DND-41 (cell line): Measurements from ENCODE around the gene DACH1.

Experiments
- ATAC-seq: fragments of 200-7000 bp; cut with Tn5 transposase; 3 replicates; pipeline ENCODE4 v1.9.1; 2021; ENCODE audit warnings: low read depth; ENCODE audit not compliant: insufficient read depth
- DNase-seq: peaks from one replicate; pipeline ENCODE4 v3.0.0-alpha.2; 2020
- H2AFZ ChIP-seq: 2 replicates; pipeline ENCODE4 v1.6.0; 2012; ENCODE audit warnings: low read depth, low read length
- H3K27ac ChIP-seq: 2 replicates; pipeline ENCODE4 v1.5.1; 2012; ENCODE audit warnings: low read length, inconsistent platforms
- H3K27me3 ChIP-seq: fragments of 200-600 bp; sonication (generic); 2 replicates; pipeline ENCODE4 v1.6.0; 2012; ENCODE audit warnings: low read length, mild to moderate bottlenecking, inconsistent platforms; ENCODE audit not compliant: insufficient read depth, poor library complexity
- H3K36me3 ChIP-seq: 2 replicates; pipeline ENCODE4 v1.5.1; 2012; ENCODE audit warnings: low read length, inconsistent platforms; ENCODE audit not compliant: insufficient read depth
- H3K4me1 ChIP-seq: 2 replicates; pipeline ENCODE4 v1.5.1; 2012; ENCODE audit warnings: mild to moderate bottlenecking, low read length; ENCODE audit not compliant: insufficient read depth
- H3K4me2 ChIP-seq: 2 replicates; pipeline ENCODE4 v1.6.0; 2012; ENCODE audit warnings: mild to moderate bottlenecking, moderate library complexity, low read length, inconsistent platforms; ENCODE audit not compliant: insufficient read depth
- H3K4me3 ChIP-seq, 2 experiments: fragments of 200-600 bp in 1 of 2; shearing (Covaris generic) in 1 of 2; 2 replicates each; pipeline ENCODE4 v1.5.1; 2012 to 2016; ENCODE audit warnings: inconsistent platforms in 2 of 2, low read length in 2 of 2, mild to moderate bottlenecking in 2 of 2, low read depth in 1 of 2, moderate library complexity in 1 of 2
- H3K79me2 ChIP-seq: 2 replicates; pipeline ENCODE4 v1.6.0; 2012; ENCODE audit warnings: low read length, inconsistent platforms; ENCODE audit not compliant: insufficient read depth
- H3K9ac ChIP-seq: 2 replicates; pipeline ENCODE4 v1.6.0; 2012; ENCODE audit warnings: low read depth, mild to moderate bottlenecking, inconsistent platforms, low read length, moderate library complexity
- H3K9me3 ChIP-seq: 2 replicates; pipeline ENCODE4 v1.5.1; 2012; ENCODE audit warnings: low read length, moderate library complexity, mild to moderate bottlenecking, inconsistent platforms; ENCODE audit not compliant: insufficient read depth, severe bottlenecking
- H4K20me1 ChIP-seq: 2 replicates; pipeline ENCODE4 v1.6.0; 2012; ENCODE audit warnings: low read length; ENCODE audit not compliant: insufficient read depth
- CTCF ChIP-seq: IDR thresholded peaks from 2 replicates; pipeline ENCODE4 v1.5.1; 2012; ENCODE audit warnings: borderline replicate concordance, low read length, moderate library complexity, mild to moderate bottlenecking; ENCODE audit not compliant: poor library complexity, severe bottlenecking; ENCODE audit errors: extremely low read depth
- EZH2 ChIP-seq: IDR thresholded peaks from 3 replicates; pipeline ENCODE4 v1.6.1; 2012; ENCODE audit warnings: borderline replicate concordance, low read depth, mild to moderate bottlenecking, moderate library complexity, low read length, inconsistent platforms; ENCODE audit not compliant: severe bottlenecking

The DACH1 gene

DNA sequence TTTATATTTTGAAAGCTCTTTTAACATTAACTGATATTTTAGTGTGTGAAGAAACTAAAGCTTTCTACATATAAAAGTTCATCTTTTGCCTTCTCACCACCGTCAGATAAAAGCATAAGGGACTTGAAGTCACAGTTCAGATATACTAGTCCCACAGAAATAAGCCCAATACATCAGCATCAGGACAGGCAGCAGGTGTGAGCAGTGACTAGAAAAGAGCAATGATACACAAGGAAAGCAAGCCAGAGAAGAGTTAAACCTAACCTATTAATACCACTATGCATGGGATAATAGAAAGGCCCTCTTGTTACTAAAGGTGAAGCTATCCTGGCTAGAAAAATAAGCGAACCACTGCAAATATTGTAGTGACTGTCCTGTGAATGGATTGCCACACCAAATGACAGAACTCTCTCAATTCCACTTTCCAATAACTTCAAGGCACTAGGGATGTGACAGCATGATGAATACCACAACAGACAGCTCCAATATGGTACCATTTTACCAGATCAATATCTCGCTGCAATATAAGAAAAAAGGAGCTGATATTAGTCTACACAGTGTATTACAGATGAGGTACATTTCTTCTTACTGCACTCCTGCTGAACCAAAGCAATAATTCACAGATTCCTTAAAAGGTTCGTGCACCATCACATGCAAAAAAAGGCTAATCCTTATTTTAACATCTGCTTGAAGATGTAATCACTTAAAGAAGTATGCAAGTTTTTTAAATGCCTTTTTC lies 114.1 kb downstream of the DACH1 start:
- TF ChIP-seq EZH2 = no peak
- Histone ChIP-seq H3K79me2 (no peaks in the 10 kb centered on the region), H3K27me3 (no peaks in the 10 kb centered on the region), H3K4me3 (no peak overlapping the region), H3K4me1 (no peaks in the 10 kb centered on the region), H3K9ac (no peak overlapping the region), H3K4me2 (no peak overlapping the region), H4K20me1 (no peaks in the 10 kb centered on the region), H3K9me3 (no peaks in the 10 kb centered on the region), H3K36me3 (no peaks in the 10 kb centered on the region), H3K27ac (no peak overlapping the region), H2AFZ (no peak overlapping the region)
- no peak for ATAC-seq
- no peak for DNase-seq

DNA sequence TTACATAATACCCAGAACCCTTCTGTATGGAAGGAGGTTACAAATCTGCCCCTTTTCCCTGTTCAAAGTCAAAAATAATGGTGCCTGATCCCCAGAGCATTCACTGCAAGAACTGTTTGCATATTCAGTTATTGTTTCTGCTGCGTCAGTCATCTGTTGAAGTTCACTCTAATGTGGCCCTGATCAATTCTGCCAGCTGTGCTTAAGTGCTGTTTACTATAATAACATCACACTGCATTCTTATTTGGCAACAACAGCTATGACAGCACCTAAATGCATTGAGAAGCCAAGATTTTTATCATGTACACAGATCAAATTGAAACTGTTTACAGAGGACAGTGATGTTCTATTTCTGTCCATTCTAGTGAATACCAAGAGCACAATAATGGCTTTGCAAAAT lies 115.9 kb downstream of the DACH1 start:
- H3K4me1 ChIP-seq = no peaks in the 10 kb centered on the region
- no peaks in the 10 kb centered on the region for H4K20me1 ChIP-seq
- H3K4me3 ChIP-seq = no peak overlapping the region
- H3K27me3 ChIP-seq = no peaks in the 10 kb centered on the region
- no peaks in the 10 kb centered on the region for H3K9me3 ChIP-seq
- TF ChIP-seq EZH2 (no peak), CTCF (no peak)
- ATAC-seq (no peak), DNase-seq (no peak)
- no peak overlapping the region for H3K4me2 ChIP-seq
- H3K27ac ChIP-seq = no peak overlapping the region
- no peaks in the 10 kb centered on the region for H3K79me2 ChIP-seq
- H2AFZ ChIP-seq = no peak overlapping the region
- no peaks in the 10 kb centered on the region for H3K36me3 ChIP-seq
- no peak overlapping the region for H3K9ac ChIP-seq

DNA sequence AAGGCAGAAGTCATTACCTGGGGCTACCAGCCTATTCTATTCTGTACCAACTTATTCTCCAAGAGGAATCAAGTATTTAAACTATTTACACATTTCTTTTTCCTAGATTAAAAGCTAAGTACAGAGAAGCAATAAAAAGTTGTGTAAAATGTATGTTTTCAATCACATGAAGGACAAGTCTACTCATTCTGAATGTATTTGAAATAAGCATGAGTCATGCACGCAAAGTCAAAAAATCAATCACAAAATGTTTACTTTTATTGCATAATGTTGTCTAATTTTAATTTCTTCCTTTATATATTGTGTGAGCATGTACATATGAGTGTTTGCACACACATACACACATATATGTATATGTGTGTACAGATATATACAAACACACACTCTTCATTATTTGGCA lies 136.7 kb downstream of the DACH1 start:
- TF ChIP-seq CTCF (no peak), EZH2 (no peak)
- no peak for DNase-seq
- Histone ChIP-seq H3K27me3 (no peaks in the 10 kb centered on the region), H3K79me2 (no peaks in the 10 kb centered on the region), H4K20me1 (no peaks in the 10 kb centered on the region), H3K9me3 (no peaks in the 10 kb centered on the region), H3K4me1 (no peaks in the 10 kb centered on the region), H3K27ac (no peak overlapping the region), H2AFZ (no peak overlapping the region), H3K4me2 (no peak overlapping the region), H3K4me3 (no peak overlapping the region), H3K36me3 (no peaks in the 10 kb centered on the region), H3K9ac (no peak overlapping the region)
- no peak for ATAC-seq

- TF ChIP-seq CTCF (no peak), EZH2 (no peak)
- no peak overlapping the region for H3K4me2 ChIP-seq
- no peaks in the 10 kb centered on the region for H3K4me1 ChIP-seq
- no peak for ATAC-seq
- H3K9me3 ChIP-seq = no peaks in the 10 kb centered on the region
- H4K20me1 ChIP-seq = no peaks in the 10 kb centered on the region
- no peak for DNase-seq
- no peaks in the 10 kb centered on the region for H3K27me3 ChIP-seq
- no peak overlapping the region for H2AFZ ChIP-seq
- H3K9ac ChIP-seq = no peak overlapping the region
- H3K27ac ChIP-seq = no peak overlapping the region
- no peak overlapping the region for H3K4me3 ChIP-seq
- H3K79me2 ChIP-seq = no peaks in the 10 kb centered on the region
- H3K36me3 ChIP-seq = no peaks in the 10 kb centered on the region
Measured at GRCh38 chr13:71729441-71729840, 137.6 kb downstream of the DACH1 start.
